ENCODE results near the gene FGG.
A peak's percentile ranks its signal among the peaks of the same experiment; 100 is the strongest.

Gene FGG

GRCh38 chr4:154612472-154613414 lies at the start of gene FGG:
Gene FGG, minus strand, starts transcription at chr4:154612656. Its CDS starts 47 bp downstream, at chr4:154612609.
- FAIRE-seq, result no peak

GRCh38 chr4:154660052-154660451 lies 47.6 kb upstream of the FGG start:
- no peak for FAIRE-seq

GRCh38 chr4:154658680-154659405 lies 46.4 kb upstream of the FGG start:
- no peak for FAIRE-seq

GRCh38 chr4:154643493-154643892 lies 31.0 kb upstream of the FGG start:
- no peak for FAIRE-seq

- no peak for FAIRE-seq
These were observed 30.0 kb upstream of the FGG start for GRCh38 chr4:154642373-154643009.

- no peak for FAIRE-seq
These were observed 28.5 kb upstream of the FGG start for GRCh38 chr4:154640999-154641398.

GRCh38 chr4:154634058-154634457 lies 21.6 kb upstream of the FGG start:
- FAIRE-seq, result no peak

- no peak for FAIRE-seq
These were observed 19.4 kb upstream of the FGG start for GRCh38 chr4:154631828-154632227.

- FAIRE-seq, result no peak
These were observed 17.9 kb upstream of the FGG start for GRCh38 chr4:154630324-154630723.

- no peak for FAIRE-seq
These were observed 14.5 kb upstream of the FGG start for GRCh38 chr4:154626793-154627484.

- FAIRE-seq, result no peak
These were observed 13.5 kb upstream of the FGG start for GRCh38 chr4:154625971-154626370.

- FAIRE-seq, result no peak
These were observed 11.5 kb upstream of the FGG start for GRCh38 chr4:154623995-154624394.

GRCh38 chr4:154623436-154623835 lies 11.0 kb upstream of the FGG start:
- FAIRE-seq, result no peak

GRCh38 chr4:154622598-154622997 lies 10.1 kb upstream of the FGG start:
- peak; percentile 48 for FAIRE-seq

- FAIRE-seq, result no peak
These were observed 7.7 kb upstream of the FGG start for GRCh38 chr4:154620111-154620510.

- FAIRE-seq, result peak; percentile 56
These were observed 6.4 kb upstream of the FGG start for GRCh38 chr4:154618708-154619315.

GRCh38 chr4:154617820-154618317 lies 5.4 kb upstream of the FGG start:
- no peak for FAIRE-seq

- no peak for FAIRE-seq
These were observed 4.3 kb upstream of the FGG start for GRCh38 chr4:154616731-154617130.

- FAIRE-seq, result no peak
These were observed 3.8 kb upstream of the FGG start for GRCh38 chr4:154616287-154616686.

GRCh38 chr4:154615211-154615610 lies 2.8 kb upstream of the FGG start:
- no peak for FAIRE-seq

- FAIRE-seq, result no peak
These were observed 1.9 kb upstream of the FGG start for GRCh38 chr4:154614306-154614705.

- no peak for FAIRE-seq
These were observed 623 bp downstream of the FGG start for GRCh38 chr4:154611833-154612232.

All from G401.6 (cell line).